Measurements from ENCODE around the gene TRIM54. TPM values are rescaled to one million over a fixed set of nuclear protein-coding genes. Genes with fewer than 3 reads are reported as not detected.
A peak's percentile ranks its signal among the peaks of the same experiment; 100 is the strongest.
"Not testable (repeated sequence)": the region's sequence is repeated elsewhere in the genome, so short reads cannot be mapped to it uniquely, and the experiment has no call there.

Gene TRIM54
- total RNA-seq, 1 donor from 2014 or later, result not detected

DNA sequence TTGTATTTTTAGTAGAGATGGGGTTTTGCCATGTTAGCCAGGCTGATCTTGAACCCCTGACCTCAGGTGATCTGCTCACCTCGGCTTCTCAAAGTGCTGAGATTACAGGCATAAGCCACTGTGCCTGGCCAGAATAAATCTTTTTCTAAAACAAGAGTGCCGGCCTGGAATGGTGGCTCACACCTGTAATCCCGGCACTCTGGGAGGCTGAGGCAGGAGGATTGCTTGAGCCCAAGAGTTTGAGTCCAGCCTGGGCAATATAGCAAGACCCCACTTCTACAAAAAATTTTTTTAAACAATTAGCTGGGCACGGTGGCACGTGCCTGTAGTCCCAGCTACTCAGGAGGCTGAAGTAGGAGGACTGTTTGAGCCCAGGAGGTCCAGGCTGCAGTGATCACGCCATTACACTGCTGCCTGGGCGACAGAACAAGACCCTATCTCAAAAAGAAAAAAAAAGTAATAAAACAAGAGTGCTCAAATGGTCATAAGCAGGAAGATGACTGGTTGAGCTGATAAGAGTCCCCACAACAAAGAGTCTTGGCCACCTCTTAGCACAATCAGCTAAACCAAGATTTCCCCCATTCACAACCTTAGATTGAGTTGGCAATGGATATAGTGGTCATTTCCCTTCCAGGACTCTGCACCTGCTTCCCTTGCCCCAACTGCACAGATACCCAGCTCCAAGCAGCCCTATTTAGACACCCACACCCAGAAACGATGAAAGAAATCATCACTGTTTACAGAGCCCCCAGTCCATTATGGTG is 31.8 kb downstream of the TRIM54 start:
- peaks cover 27% of the 10 kb centered on the region for H3K36me3 ChIP-seq
- DNase-seq (no peak), ATAC-seq (no peak)

DNA sequence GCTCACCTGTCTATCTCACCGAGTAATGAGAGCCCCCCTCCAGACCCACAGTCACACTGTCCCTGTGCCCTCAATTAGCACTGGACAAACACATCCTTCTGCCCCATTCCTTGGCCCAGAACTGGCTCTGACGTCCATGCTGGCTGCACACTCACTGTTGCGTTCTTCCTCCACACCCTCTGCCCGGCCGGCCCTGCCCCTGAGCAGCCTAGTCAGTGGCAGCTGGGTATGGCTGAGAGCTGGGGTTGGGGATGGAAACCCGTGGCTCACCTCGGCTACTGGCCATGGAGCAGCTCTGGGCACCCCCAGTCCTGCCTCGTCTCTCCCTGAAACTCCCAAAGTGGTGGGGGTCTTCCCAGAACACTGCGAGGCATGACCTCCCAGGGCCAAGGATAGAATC is 32.5 kb downstream of the TRIM54 start:
- H3K36me3 ChIP-seq, result peaks cover 23% of the 10 kb centered on the region
- no peak for TF ChIP-seq CTCF (IDR thresholded peaks at IDR 0.05)

More for the DNA sequence above, 31.8 kb downstream of the TRIM54 start:
- Histone ChIP-seq H3K4me3 (no peak overlapping the region), H3K27me3 (peaks cover under 1% of the 10 kb centered on the region), H3K9me3 (no peaks in the 10 kb centered on the region), H3K4me1 (no peaks in the 10 kb centered on the region), H3K27ac (no peak overlapping the region)
- no peak for TF ChIP-seq CTCF (IDR thresholded peaks at IDR 0.05)
- intact Hi-C loops (cut with DNase I), result no loop called here

GRCh38 chr2:27315122-27315521 is 32.9 kb downstream of the TRIM54 start:
- intact Hi-C loops (cut with DNase I), result no loop called here
- no peak overlapping the region for H3K27ac ChIP-seq
- no peak for DNase-seq
- H3K27me3 ChIP-seq, result no peaks in the 10 kb centered on the region
- no peak for ATAC-seq
- TF ChIP-seq CTCF (IDR thresholded peaks at IDR 0.05), result no peak
- H3K36me3 ChIP-seq, result peaks cover 23% of the 10 kb centered on the region
- no peaks in the 10 kb centered on the region for H3K9me3 ChIP-seq
- no peak overlapping the region for H3K4me3 ChIP-seq
- H3K4me1 ChIP-seq, result no peaks in the 10 kb centered on the region

More for the DNA sequence above, 32.5 kb downstream of the TRIM54 start:
- H3K27me3 ChIP-seq, result no peaks in the 10 kb centered on the region
- no peaks in the 10 kb centered on the region for H3K4me1 ChIP-seq
- no peak overlapping the region for H3K4me3 ChIP-seq
- no peaks in the 10 kb centered on the region for H3K9me3 ChIP-seq
- DNase-seq, result no peak
- intact Hi-C loops (cut with DNase I), result no loop called here
- no peak for ATAC-seq
- H3K27ac ChIP-seq, result no peak overlapping the region

- H3K27me3 ChIP-seq, result no peaks in the 10 kb centered on the region
- intact Hi-C loops (cut with DNase I), result no loop called here
- no peak overlapping the region for H3K4me3 ChIP-seq
- no peak for TF ChIP-seq CTCF (IDR thresholded peaks at IDR 0.05)
- H3K4me1 ChIP-seq, result peaks cover 9% of the 10 kb centered on the region
- ATAC-seq (no peak), DNase-seq (no peak)
- H3K36me3 ChIP-seq, result peaks cover 15% of the 10 kb centered on the region
- no peaks in the 10 kb centered on the region for H3K9me3 ChIP-seq
- no peak overlapping the region for H3K27ac ChIP-seq
Observed at GRCh38 chr2:27316655-27317412, 34.6 kb downstream of the TRIM54 start.

DNA sequence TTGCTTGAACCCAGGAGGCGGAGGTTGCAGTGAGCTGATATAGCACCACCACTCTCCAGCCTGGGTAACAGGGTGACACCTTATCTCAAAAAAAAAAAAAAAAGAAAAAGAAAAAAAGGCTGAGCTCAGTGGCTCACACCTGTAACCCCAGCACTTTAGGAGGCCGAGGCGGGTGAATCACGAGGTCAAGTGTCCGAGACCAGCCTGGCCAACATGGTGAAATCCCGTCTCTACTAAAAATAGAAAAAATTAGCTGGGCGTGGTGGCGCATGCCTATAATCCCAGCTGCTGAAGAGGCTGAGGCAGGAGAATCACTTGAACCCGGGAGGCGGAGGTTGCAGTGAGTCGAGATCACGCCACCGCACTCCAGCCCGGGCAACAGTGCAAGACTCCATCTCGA is 37.6 kb downstream of the TRIM54 start:
- ATAC-seq; DNase-seq; H3K27ac ChIP-seq; H3K4me3 ChIP-seq; intact Hi-C loops (cut with DNase I); H3K9me3 ChIP-seq; H3K27me3 ChIP-seq: not testable (repeated sequence)
- Histone ChIP-seq H3K36me3 (peaks cover 13% of the 10 kb centered on the region), H3K4me1 (peaks cover 15% of the 10 kb centered on the region)

DNA sequence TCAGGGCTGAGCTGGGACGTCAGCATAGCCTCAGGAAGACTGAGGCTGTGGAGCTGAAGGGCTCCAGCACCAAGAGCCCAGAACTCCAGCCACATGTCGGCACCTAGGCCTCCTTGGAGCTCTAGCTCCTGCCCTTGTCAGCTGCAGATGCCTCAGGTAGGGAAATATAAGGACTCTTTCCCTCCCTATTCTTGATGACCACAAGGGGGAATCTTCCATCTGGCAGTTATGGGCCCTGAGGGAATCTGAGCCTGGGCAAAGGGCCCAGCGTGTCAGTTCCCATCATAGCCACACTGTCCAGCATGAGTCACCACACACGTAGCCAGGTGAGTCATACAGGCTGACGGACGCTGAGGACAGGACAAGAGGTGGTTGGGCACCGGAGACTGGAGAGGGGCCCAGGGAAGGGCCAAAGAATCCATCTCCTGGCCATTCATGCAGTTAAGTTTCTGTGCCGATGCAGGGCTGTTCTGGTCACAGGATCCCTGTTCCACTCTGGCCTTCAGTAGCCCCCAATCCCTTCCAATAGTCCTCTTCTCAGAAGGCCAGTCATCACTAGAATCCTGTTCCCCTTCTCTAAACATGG is 38.8 kb downstream of the TRIM54 start:
- peak; percentile 58 for ATAC-seq
- peak; percentile 76 for DNase-seq
- intact Hi-C loops (cut with DNase I), result no loop called here

More for the DNA sequence above, 38.8 kb downstream of the TRIM54 start:
- no peak for TF ChIP-seq CTCF (IDR thresholded peaks at IDR 0.05)
- Histone ChIP-seq H3K4me3 (no peak overlapping the region), H3K36me3 (peaks cover 8% of the 10 kb centered on the region), H3K27me3 (no peaks in the 10 kb centered on the region), H3K9me3 (no peaks in the 10 kb centered on the region), H3K4me1 (peaks cover 15% of the 10 kb centered on the region), H3K27ac (peak overlapping the region; percentile 36)

Data from upper lobe of right lung (tissue), 1 donor.